Adrenal gland (tissue), 12 donors: ENCODE measurements around the gene ALG3. TPM values are rescaled to one million over a fixed set of nuclear protein-coding genes. Genes with fewer than 3 reads are reported as not detected.

Experiments
- DNase-seq, 7 donors: peaks; one replicate each; pipeline ENCODE4 v3.0.0-alpha.2; 2019 to 2020
- H3K27ac ChIP-seq, 5 donors: fragments of 200-600 bp; sonication (generic) in 4 of 5; 1 replicate in 3 of 5; 2 replicates in 2 of 5; pipeline versions ENCODE4 v1.5.1 to v1.8.0; 2016 to 2020; ENCODE audit warnings: mild to moderate bottlenecking in 1 of 5
- H3K27me3 ChIP-seq: fragments of 200-600 bp; 2 replicates; pipeline ENCODE4 v1.8.0; 2021
- H3K36me3 ChIP-seq, 2 donors: fragments of 200-600 bp; replicated peaks in 1 of 2; 1 replicate in 1 of 2; 2 replicates in 1 of 2; pipeline versions ENCODE4 v1.5.1 to v1.8.0; 2018 to 2022
- H3K4me1 ChIP-seq, 2 donors: fragments of 200-600 bp; replicated peaks in 1 of 2; 1 replicate in 1 of 2; 2 replicates in 1 of 2; pipeline versions ENCODE4 v1.5.1 to v1.8.0; 2018 to 2021
- H3K4me3 ChIP-seq, 4 donors: fragments of 200-600 bp; sonication (generic) in 3 of 4; one replicate each; pipeline ENCODE4 v1.5.1; 2016 to 2018
- H3K9me3 ChIP-seq, 3 donors: fragments of 200-600 bp; sonication (generic) in 1 of 3; replicated peaks in 1 of 3; 1 replicate in 2 of 3; 2 replicates in 1 of 3; pipeline versions ENCODE4 v1.5.1 to v1.8.0; 2016 to 2021
- CTCF ChIP-seq, 6 experiments: fragments of 450-650 bp in 4 of 6; fragments of 200-600 bp in 2 of 6; sonication (generic) in 1 of 6; IDR thresholded peaks; 1 replicate in 5 of 6; 2 replicates in 1 of 6; pipeline versions ENCODE4 v1.5.1 to v1.8.0; 2016 to 2021; ENCODE audit warnings: antibody characterized with exemption in 6 of 6, mild to moderate bottlenecking in 2 of 6, moderate library complexity in 1 of 6
- POLR2A ChIP-seq, 2 donors: fragments of 450-650 bp; IDR thresholded peaks; one replicate each; pipeline ENCODE4 v1.6.1; 2017; ENCODE audit warnings: antibody characterized with exemption in 2 of 2, mild to moderate bottlenecking in 2 of 2, moderate library complexity in 1 of 2
- WGBS, 4 donors: extraction: QIAGEN DNeasy Blood & Tissue Kit in 2 of 4; methylation state at CpG; one replicate each; pipeline versions ENCODE4 v1.1.5 to v1.1.7; 2013 to 2017; 5-methylcytosine and 5-hydroxymethylcytosine counted together
- intact Hi-C, 2 donors: fragments of 100-400 bp; cut with DNase I; formaldehyde crosslinking; loops; one replicate each; pipeline versions ENCODE4 v1.14.1 to v1.15.0; 2022 to 2023
- microRNA counts, 2 donors: library from miRNA; unstranded; fragments of <30 nt; microRNA quantifications; one replicate each; lab custom pipeline; 2016
- microRNA-seq, 3 donors: library from miRNA; unstranded; fragments of <30 nt; microRNA quantifications; one replicate each; pipeline ENCODE4, GENCODE V29; 2017 to 2020
- polyA plus RNA-seq, 3 donors: library from polyadenylated mRNA; stranded (reverse); fragments of 200-250 nt in 2 of 3; fragments of 350-450 nt in 1 of 3; fragmentation: Illumina TruSeq in 1 of 3; extraction: RNeasy Lipid Tissue Mini Kit (QIAGEN cat#74804) in 1 of 3; gene quantifications; one replicate each; pipeline ENCODE4 v1.2.3, GENCODE V29; 2013 to 2014
- small RNA-seq, 2 donors: library from RNA; depleted of rRNA; stranded (forward); fragments of <200 nt; gene quantifications; one replicate each; pipeline ENCODE3, GENCODE V24; 2016
- total RNA-seq, 9 donors: library from RNA; depleted of rRNA in 4 of 9; stranded (reverse); fragments of >200 nt in 4 of 9; fragments of 120-200 nt in 1 of 9; fragmentation: NEBNext Ultra II Directional in 1 of 9; extraction: Animal tissue kit (Norgen Biotek cat#: 25700) in 1 of 9; gene quantifications; one replicate each; pipeline versions ENCODE4 v1.1.0 to v1.2.4, GENCODE V29; 2013 to 2023
- donor health status: healthy with polysubstance abuse.
- donor health status: Bipolar disorder and iron deficiency.
- donor health status: DM: yes; HTN: yes; CAD: no.
- donor health status: DM: no; HTN: no; CAD: no.
- donor health status: DM: no; HTN: no; CAD: no.
- donor health status: DM: yes; HTN: yes; CAD: no.

The ALG3 gene
- total and polyA plus RNA-seq, 12 donors, result 27.7 to 107 (median 56.5) TPM

GRCh38 chr3:184192889-184193288, 55.9 kb downstream of the ALG3 start:
- H3K27me3 ChIP-seq, result no peaks in the 10 kb centered on the region
- peak overlapping the region in 2 of 5 donors; percentile 69 to 77 for H3K27ac ChIP-seq
- H3K4me3 ChIP-seq, result no peak overlapping the region
- no peak for DNase-seq
- no peaks in the 10 kb centered on the region for H3K9me3 ChIP-seq
- peaks cover 18 to 68% of the 10 kb centered on the region in 2 donors for H3K4me1 ChIP-seq
- peaks cover 0 to 81% of the 10 kb centered on the region in 2 donors for H3K36me3 ChIP-seq
- 88 to 97% (median 91%) methylated on average over 10 of the region's 10 CpGs for WGBS, 4 donors
- intact Hi-C loops, result loop anchor here in 1 of 2 donors (5.0 kb wide), 1 partner anchor 44 kb away; no protein-coding TSS in a partner anchor
- TF ChIP-seq CTCF (IDR thresholded peaks at IDR 0.05) (no peak), POLR2A (IDR thresholded peaks at IDR 0.05) (no peak)

MicroRNAs encoded within 50 kb of the gene (microRNA counts, 767-probe panel; counts per million panel counts)
- microRNA hsa-miR-1224-3p (lab: Ali Mortazavi, UCI) (0 counts per million in 2 donors), microRNA hsa-miR-1224-5p (lab: Ali Mortazavi, UCI) (0 counts per million in 2 donors)

Small RNAs within 50 kb of the gene (microRNA-seq; reads per million reads assigned to microRNA genes)
- 197 to 629 (median 246) reads per million in 3 donors for gene MIR1224

Small RNAs within 50 kb of the gene (small RNA-seq; reads per million reads assigned to genes)
- gene MIR1224, result 14.5 to 15.7 reads per million in 2 donors

Other genes starting within 250 kb of the ALG3 start
- 10 to 100 TPM; 11.4 to 45.3 (median 24.8) TPM for gene ABCC5, start 231.1 kb downstream of the ALG3 start, total RNA-seq
- gene ABCC5, start 231.1 kb downstream of the ALG3 start, polyA plus RNA-seq, result 10 to 100 TPM; 20.8 to 53.9 (median 33.2) TPM
- gene HTR3D, start 217.2 kb downstream of the ALG3 start, total RNA-seq, result not detected
- not detected for gene HTR3D, start 217.2 kb downstream of the ALG3 start, polyA plus RNA-seq
- gene HTR3C, start 195.9 kb downstream of the ALG3 start, total RNA-seq, result not detected
- gene HTR3C, start 195.9 kb downstream of the ALG3 start, polyA plus RNA-seq, result under 1 TPM in 1 of 3 donors, not detected in 2; 0.03 TPM
- gene HTR3E, start 151.9 kb downstream of the ALG3 start, total RNA-seq, result not detected
- gene HTR3E, start 151.9 kb downstream of the ALG3 start, polyA plus RNA-seq, result not detected
- 10 to 100 TPM; 19.1 to 50.8 (median 40.2) TPM for gene EIF2B5, start 113.6 kb downstream of the ALG3 start, total RNA-seq
- 10 to 100 TPM; 45.9 to 56.1 (median 49.0) TPM for gene EIF2B5, start 113.6 kb downstream of the ALG3 start, polyA plus RNA-seq
- 10 to 100 TPM; 34.1 to 94.1 (median 64.2) TPM for gene DVL3, start 93.6 kb downstream of the ALG3 start, total RNA-seq
- 10 to 100 TPM; 45.8 to 92.9 (median 69.8) TPM for gene DVL3, start 93.6 kb downstream of the ALG3 start, polyA plus RNA-seq
- 100 to 1,000 TPM; 305 to 700 (median 594) TPM for gene AP2M1, start 74.1 kb downstream of the ALG3 start, total RNA-seq
- gene AP2M1, start 74.1 kb downstream of the ALG3 start, polyA plus RNA-seq, result 100 to 1,000 TPM; 250 to 882 (median 362) TPM
- 100 to 1,000 TPM in 8 of 9 donors, 10 to 100 TPM in 1; 93.6 to 292 (median 150) TPM for gene ABCF3, start 62.8 kb downstream of the ALG3 start, total RNA-seq
- gene ABCF3, start 62.8 kb downstream of the ALG3 start, polyA plus RNA-seq, result 100 to 1,000 TPM; 189 to 353 (median 289) TPM
- 100 to 1,000 TPM in 3 of 9 donors, 10 to 100 TPM in 5, 1 to 10 TPM in 1; 1.1 to 140 (median 65.8) TPM for gene VWA5B2, start 19.4 kb downstream of the ALG3 start, total RNA-seq
- gene VWA5B2, start 19.4 kb downstream of the ALG3 start, polyA plus RNA-seq, result 1,000 to 10,000 TPM in 1 of 3 donors, 100 to 1,000 TPM in 1, 10 to 100 TPM in 1; 29.8 to 1,120 (median 268) TPM
- gene EEF1AKMT4, start 710 bp upstream of the ALG3 start, total RNA-seq, result 1 to 10 TPM; 2.7 to 8.3 (median 4.3) TPM
- 1 to 10 TPM; 1.8 to 6.6 (median 2.5) TPM for gene EEF1AKMT4, start 710 bp upstream of the ALG3 start, polyA plus RNA-seq
- gene CAMK2N2, start 12.6 kb upstream of the ALG3 start, total RNA-seq, result 10 to 100 TPM in 2 of 9 donors, 1 to 10 TPM in 4, under 1 TPM in 1, not detected in 2; 0.47 to 39.3 (median 6.9) TPM
- gene CAMK2N2, start 12.6 kb upstream of the ALG3 start, polyA plus RNA-seq, result 10 to 100 TPM in 2 of 3 donors, 1 to 10 TPM in 1; 6.1 to 24.2 (median 12.4) TPM
- 1 to 10 TPM in 3 of 9 donors, under 1 TPM in 2, not detected in 4; 0.27 to 9.3 (median 4.5) TPM for gene ECE2, start 27.1 kb upstream of the ALG3 start, total RNA-seq
- gene ECE2, start 27.1 kb upstream of the ALG3 start, polyA plus RNA-seq, result 10 to 100 TPM in 1 of 3 donors, 1 to 10 TPM in 2; 3.0 to 15.2 (median 8.2) TPM
- gene PSMD2, start 50.3 kb upstream of the ALG3 start, total RNA-seq, result 100 to 1,000 TPM; 190 to 392 (median 236) TPM
- 100 to 1,000 TPM in 1 of 3 donors, 10 to 100 TPM in 2; 65.1 to 412 (median 73.8) TPM for gene PSMD2, start 50.3 kb upstream of the ALG3 start, polyA plus RNA-seq
- gene EIF4G1, start 65.6 kb upstream of the ALG3 start, total RNA-seq, result 100 to 1,000 TPM; 231 to 600 (median 356) TPM
- gene EIF4G1, start 65.6 kb upstream of the ALG3 start, polyA plus RNA-seq, result 100 to 1,000 TPM; 248 to 411 (median 268) TPM
- gene FAM131A, start 88.6 kb upstream of the ALG3 start, total RNA-seq, result 10 to 100 TPM; 13.9 to 42.4 (median 32.5) TPM
- gene FAM131A, start 88.6 kb upstream of the ALG3 start, polyA plus RNA-seq, result 10 to 100 TPM; 13.3 to 43.0 (median 39.4) TPM
- 10 to 100 TPM in 5 of 9 donors, 1 to 10 TPM in 4; 7.5 to 24.4 (median 13.3) TPM for gene CLCN2, start 112.6 kb upstream of the ALG3 start, total RNA-seq
- 10 to 100 TPM; 11.4 to 27.8 (median 22.3) TPM for gene CLCN2, start 112.6 kb upstream of the ALG3 start, polyA plus RNA-seq
- gene POLR2H, start 112.7 kb upstream of the ALG3 start, total RNA-seq, result 100 to 1,000 TPM in 1 of 9 donors, 10 to 100 TPM in 8; 63.1 to 101 (median 71.2) TPM
- gene POLR2H, start 112.7 kb upstream of the ALG3 start, polyA plus RNA-seq, result 100 to 1,000 TPM in 2 of 3 donors, 10 to 100 TPM in 1; 87.7 to 199 (median 194) TPM
- gene THPO, start 129.2 kb upstream of the ALG3 start, total RNA-seq, result 1 to 10 TPM in 3 of 9 donors, under 1 TPM in 3, not detected in 3; 0.11 to 5.3 (median 1.6) TPM
- gene THPO, start 129.2 kb upstream of the ALG3 start, polyA plus RNA-seq, result 1 to 10 TPM in 2 of 3 donors, under 1 TPM in 1; 0.82 to 4.4 (median 2.2) TPM
- 100 to 1,000 TPM in 1 of 9 donors, 10 to 100 TPM in 6, 1 to 10 TPM in 2; 1.1 to 101 (median 23.7) TPM for gene CHRD, start 131.1 kb upstream of the ALG3 start, total RNA-seq
- gene CHRD, start 131.1 kb upstream of the ALG3 start, polyA plus RNA-seq, result 10 to 100 TPM in 2 of 3 donors, 1 to 10 TPM in 1; 1.9 to 51.0 (median 41.2) TPM